Stimulated activated CD4-positive, alpha-beta T cell treated with anti-CD3 and anti-CD28 coated beads, Interleukin-15, amount 100 ng/mL, for 48 hours (primary cell): ENCODE results near the gene UHRF2.
"Not testable (repeated sequence)": the region's sequence is repeated elsewhere in the genome, so short reads cannot be mapped to it uniquely, and the experiment has no call there.

Source experiments
- DNase-seq, 2 donors: peaks; one replicate each; pipeline ENCODE4 v3.0.0-alpha.2; 2020; ENCODE audit warnings: low read depth in 2 of 2

Gene UHRF2

DNA sequence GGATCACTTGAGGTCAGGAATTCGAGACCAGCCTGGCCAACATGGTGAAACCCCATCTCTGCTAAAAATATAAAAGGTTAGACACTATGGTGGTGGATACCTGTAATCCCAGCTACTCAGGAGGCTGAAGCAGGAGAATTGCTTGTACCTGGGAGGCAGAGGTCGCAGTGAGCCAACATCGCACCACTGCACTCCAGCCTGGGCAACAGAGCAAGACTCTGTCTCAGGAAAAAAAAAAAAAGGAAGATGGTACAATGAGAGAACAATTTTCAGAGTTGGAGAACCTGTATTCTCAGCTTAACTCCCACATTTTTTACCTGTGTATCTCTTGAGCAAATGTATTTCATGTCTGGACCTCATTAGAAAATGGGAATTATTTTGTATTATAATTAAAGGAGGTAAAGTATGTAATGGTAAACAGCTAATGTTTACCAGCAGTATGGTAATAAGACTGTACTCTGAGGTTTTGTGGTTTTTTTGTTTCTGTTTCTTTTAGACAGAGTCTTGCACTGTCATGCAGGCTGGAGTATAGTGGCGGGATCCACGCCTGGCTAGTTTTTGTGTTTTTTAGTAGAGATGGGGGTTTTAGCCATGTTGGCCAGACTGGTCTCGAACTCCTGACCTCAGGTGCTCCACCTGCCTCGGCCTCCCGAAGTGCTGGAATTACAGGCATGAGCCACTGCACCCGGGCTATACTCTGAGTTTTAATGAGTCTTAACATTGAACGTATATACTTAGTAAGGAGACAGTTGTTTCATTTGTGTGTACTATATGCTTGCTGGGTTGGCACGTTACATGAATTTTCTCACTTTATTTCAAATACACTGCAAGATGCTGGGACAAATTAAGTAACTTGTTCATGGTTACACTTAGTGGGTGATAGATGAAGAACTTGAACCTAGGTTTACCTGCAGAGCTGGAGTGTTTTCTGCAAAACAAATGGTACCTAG is 16.2 kb downstream of the UHRF2 start:
- DNase-seq = no peak

DNA sequence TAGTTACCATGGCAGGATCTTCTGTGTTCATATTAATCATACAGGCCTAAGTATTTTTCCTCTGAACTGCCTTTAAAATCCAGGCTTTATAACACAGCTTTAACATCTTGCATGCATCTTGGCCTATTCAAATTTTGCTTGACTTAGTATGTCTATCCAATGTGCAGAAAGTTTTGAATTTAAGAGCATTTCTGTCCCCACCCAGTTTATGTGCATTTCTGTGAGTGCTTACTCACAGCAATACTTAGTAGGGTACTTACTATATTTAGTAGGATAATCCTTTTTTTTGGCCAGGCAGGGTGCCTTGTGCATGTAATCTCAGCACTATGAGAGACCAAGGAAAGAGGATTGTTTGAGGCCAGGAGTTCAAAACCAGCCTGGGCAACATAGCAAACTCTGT is 18.0 kb downstream of the UHRF2 start:
- no peak for DNase-seq

DNA sequence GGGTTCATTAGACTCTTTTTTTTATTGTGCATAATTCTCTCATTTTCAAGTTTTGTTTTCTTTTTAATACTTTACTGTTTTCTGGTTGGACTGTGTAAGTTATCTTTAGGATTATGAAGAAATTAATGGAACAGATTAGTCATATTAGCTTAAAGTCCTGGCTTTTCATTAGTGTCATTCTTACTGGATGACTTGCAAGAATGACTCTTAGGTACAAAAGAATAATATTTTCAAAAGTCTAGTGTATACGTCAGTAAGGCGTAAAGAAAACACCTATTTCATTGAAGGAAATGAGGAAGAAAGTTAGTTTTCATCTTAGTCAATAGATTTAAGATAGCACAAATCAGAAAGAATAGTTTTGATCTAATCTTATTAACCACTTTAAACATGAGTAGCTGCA is 20.4 kb downstream of the UHRF2 start:
- DNase-seq = no peak

- no peak for DNase-seq
Observed at GRCh38 chr9:6439051-6439703, 26.2 kb downstream of the UHRF2 start.

DNA sequence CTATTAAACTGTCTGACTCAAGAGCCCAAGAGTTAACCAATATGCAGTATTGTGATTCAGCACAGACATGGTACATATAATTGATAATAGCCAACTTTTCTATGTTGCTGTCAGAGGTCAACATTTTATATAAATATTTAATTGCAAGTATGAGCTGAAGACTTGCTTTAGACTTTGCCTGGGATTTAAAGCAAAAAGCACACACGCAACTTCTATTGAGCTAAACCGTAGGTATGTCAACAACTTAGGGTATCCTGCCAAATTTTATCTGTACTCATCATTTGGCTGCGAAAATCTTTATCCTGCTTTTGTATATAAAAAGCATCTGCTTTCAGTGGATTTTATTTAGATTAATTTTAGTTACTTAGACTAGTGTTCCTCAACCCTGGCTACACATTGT is 27.4 kb downstream of the UHRF2 start:
- DNase-seq = no peak

DNA sequence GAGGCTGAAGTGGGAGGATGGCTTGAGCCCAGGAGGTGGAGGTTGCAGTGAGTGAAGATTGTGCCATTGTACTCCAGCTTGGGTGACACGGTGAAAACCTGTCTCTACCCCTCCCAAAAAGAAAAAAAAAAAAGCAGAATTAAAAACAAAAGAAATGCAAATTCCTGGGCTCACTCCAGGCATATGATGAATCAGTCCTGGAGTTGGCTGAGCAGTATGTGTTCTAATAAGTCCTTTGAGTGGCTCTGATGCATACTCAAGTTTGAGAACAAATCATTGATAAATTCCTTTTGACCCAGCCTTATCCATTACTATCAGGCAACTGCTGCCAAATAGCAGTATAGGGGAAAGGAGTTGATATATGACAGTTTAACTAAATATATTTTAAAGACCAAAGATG is 28.3 kb downstream of the UHRF2 start:
- no peak for DNase-seq

GRCh38 chr9:6443661-6444060 is 30.7 kb downstream of the UHRF2 start:
- DNase-seq = no peak

- DNase-seq = no peak
Observed at GRCh38 chr9:6444128-6444527, 31.1 kb downstream of the UHRF2 start.

DNA sequence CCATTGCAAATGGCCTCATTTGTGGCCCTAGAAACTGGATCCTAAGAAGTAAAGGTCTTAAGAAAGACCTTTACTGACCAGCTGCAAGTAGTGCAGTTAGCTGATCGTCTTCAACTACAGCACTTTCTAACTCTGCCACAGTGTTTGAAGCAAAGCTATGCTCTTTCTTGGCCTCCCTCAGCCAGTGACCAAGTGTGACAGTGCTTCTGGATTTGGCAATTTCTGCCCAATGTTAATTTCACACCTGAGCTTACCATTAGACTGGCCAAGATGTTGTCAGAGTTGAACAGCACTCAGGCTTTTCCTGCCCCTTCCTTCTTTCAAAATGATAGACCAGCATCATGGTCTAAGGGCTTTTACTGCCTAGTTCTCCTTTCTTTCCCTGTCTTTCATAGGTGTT is 36.1 kb downstream of the UHRF2 start:
- no peak for DNase-seq

DNA sequence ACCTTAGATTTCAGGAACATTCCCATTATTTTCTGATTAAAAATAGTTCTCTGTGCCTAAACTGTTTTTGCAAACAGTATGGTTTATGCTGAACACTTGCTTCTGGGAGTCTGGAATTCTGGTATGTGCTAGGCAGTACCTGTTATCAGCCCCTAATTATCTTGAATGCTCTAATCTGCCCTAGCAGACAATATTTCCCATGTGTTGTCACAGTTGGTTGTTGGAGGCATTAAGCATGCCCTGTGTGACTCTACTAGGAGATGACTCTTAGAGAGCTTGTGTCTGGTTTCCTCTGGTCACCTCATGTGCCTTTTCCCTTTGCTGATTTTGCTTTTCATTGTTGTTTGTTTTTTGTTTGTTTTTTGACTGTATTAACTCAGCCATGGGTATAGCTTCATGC is 36.6 kb downstream of the UHRF2 start:
- DNase-seq = no peak

GRCh38 chr9:6450641-6451375 is 37.8 kb downstream of the UHRF2 start:
- DNase-seq = no peak

DNA sequence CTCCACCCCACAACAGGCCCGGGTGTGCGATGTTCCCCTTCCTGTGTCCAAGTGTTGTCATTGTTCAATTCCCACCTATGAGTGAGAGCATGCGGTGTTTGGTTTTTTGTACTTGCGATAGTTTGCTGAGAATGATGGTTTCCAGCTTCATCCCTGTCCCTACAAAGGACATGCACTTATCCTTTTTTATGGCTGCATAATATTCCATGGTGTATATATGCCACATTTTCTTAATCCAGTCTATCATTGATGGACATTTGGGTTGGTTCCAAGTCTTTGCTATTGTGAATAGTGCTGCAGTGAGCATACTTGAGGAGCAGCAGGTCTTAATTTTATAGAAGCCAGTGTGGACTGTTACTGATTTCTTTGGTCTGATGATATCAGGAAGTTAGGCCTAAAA is 42.3 kb downstream of the UHRF2 start:
- DNase-seq = not testable (repeated sequence)

GRCh38 chr9:6458704-6459103 is 45.7 kb downstream of the UHRF2 start:
- not testable (repeated sequence) for DNase-seq

DNA sequence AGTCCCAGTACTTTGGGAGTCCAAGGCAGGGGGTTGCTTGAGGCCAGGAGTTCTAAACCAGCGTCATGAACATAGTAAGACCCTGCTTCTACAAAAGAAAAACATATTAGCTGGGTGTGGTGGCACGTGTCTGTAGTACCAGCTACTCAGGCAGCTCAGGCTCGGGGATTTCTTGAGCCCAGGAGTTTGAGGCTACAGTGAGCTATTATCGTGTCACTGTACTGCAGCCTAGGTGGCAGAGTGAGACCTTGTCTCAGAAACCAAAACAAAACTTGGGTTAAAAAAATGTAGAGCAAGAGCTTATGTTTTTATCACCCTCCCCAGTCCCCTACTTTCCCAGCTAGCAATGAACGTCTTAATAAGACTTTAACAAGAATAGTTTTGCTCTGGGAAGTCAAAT is 46.7 kb downstream of the UHRF2 start:
- DNase-seq = no peak

DNA sequence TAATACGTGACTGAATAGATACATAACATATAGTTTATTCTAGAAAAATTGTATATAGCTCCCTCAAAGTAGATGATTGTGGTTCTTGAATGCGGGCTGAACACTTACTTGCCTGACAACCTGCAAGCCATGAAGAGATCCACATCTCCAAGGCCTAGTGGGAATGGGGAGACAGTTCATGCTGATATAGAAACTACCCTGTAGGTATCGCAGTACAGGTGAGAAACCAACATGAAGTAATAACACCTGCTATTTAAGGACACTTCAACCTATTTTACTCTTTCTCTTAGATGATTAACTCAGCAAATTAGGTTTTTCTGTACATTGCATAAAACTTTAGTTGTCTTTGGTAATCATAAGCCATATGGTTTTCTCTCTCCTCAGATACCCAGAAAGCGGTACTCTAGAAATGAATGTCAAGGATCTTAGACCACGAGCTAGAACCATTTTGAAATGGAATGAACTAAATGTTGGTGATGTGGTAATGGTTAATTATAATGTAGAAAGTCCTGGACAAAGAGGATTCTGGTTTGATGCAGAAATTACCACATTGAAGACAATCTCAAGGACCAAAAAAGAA is 47.3 kb downstream of the UHRF2 start:
- DNase-seq = no peak

GRCh38 chr9:6461619-6462018 is 48.6 kb downstream of the UHRF2 start:
- no peak for DNase-seq

DNA sequence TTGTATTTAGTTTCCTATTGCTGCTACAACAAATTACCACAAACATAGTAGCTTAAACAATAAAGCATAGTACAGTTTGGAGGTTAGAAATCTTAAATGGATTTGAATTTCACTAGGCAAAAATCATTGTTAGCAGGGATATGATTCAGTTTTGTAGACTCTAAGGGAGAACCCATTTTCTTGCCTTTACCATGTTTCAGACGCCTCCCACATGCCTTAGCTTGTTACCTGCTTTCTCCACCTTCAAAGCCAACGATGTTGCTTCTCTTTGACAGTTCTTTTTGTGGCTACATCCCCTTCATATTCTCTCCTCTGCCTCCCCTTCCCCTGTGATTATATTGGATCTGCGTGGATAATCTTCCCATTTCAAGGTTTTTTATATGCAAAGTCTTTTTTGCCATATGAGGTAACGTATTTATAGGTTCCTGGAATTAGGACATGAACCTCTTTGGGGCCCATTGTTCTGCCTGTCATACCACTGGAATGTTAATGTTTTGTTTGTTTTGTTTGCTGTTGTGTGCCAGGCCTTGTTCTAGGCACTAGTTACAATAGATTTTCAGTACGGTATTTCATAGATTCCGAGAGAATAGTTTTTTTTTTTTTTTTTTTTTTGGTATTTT is 54.1 kb downstream of the UHRF2 start:
- no peak for DNase-seq

- no peak for DNase-seq
Observed at GRCh38 chr9:6471231-6471850, 58.3 kb downstream of the UHRF2 start.

GRCh38 chr9:6473151-6473550 is 60.2 kb downstream of the UHRF2 start:
- no peak for DNase-seq

DNA sequence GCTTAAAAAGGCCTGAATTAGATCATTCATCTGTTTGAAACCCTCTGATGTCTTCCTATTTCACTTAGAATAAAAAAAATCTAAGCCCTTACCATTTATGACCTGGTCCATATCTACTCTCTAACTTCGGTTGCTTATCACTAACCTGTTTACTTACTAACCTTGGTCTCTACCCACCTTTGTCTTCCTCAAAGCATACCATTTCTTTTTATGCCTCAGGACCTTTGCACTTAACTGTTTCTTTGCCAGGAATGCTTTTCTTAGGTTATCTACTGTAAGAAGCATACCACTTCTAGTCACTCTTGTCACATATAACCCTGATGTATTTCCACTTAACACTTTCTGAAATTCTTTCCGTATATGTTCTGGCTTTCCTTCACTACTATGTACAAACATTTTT is 67.0 kb downstream of the UHRF2 start:
- no peak for DNase-seq

- DNase-seq = no peak
Observed at GRCh38 chr9:6484210-6484609, 71.2 kb downstream of the UHRF2 start.
